H1 (cell line): ENCODE results near the gene CLDN8.

ENCODE experiments used
- CREB1 ChIP-seq: IDR thresholded peaks from 2 replicates; pipeline ENCODE4 v1.6.1; 2012; ENCODE audit warnings: inconsistent platforms
- CTCF ChIP-seq, 3 experiments: IDR thresholded peaks; 1 replicate in 2 of 3; 2 replicates in 1 of 3; pipeline versions ENCODE4 v1.5.1 to v1.6.1; 2011; ENCODE audit warnings: low read length in 3 of 3, mild to moderate bottlenecking in 3 of 3, inconsistent platforms in 2 of 3, low read depth in 1 of 3, moderate library complexity in 1 of 3; ENCODE audit not compliant: insufficient read depth in 1 of 3; ENCODE audit errors: control extremely low read depth in 1 of 3
- EZH2 ChIP-seq: fragments of 200-600 bp; sonication (generic); IDR thresholded peaks from 2 replicates; pipeline ENCODE4 v1.7.1; 2012; ENCODE audit warnings: low read depth, mild to moderate bottlenecking, moderate library complexity, low read length, inconsistent platforms; ENCODE audit not compliant: severe bottlenecking
- HDAC2 ChIP-seq, 2 experiments: fragments of 300-600 bp in 1 of 2; sonication (generic) in 1 of 2; IDR thresholded peaks; 2 replicates each; pipeline ENCODE4 v1.6.1; 2011 to 2012; ENCODE audit warnings: low read depth in 2 of 2, low read length in 2 of 2, mild to moderate bottlenecking in 2 of 2, moderate library complexity in 2 of 2, borderline replicate concordance in 1 of 2, inconsistent platforms in 1 of 2
- KDM1A ChIP-seq: fragments of 200-600, 300-600 bp; sonication (generic); IDR thresholded peaks from 2 replicates; pipeline ENCODE4 v1.7.1; 2016; ENCODE audit warnings: mild to moderate bottlenecking, low read length, borderline replicate concordance
- POLR2A ChIP-seq, 2 experiments: IDR thresholded peaks; 1 replicate in 1 of 2; 2 replicates in 1 of 2; pipeline ENCODE4 v1.6.1; 2011; ENCODE audit warnings: low read depth in 2 of 2, low read length in 2 of 2, mild to moderate bottlenecking in 2 of 2; ENCODE audit errors: control extremely low read depth in 1 of 2
- POLR2AphosphoS5 ChIP-seq: IDR thresholded peaks from 2 replicates; pipeline ENCODE4 v1.6.1; 2011; ENCODE audit warnings: low read depth, low read length
- RNF2 ChIP-seq: fragments of 200-900, 300-1000 bp; sonication (generic); IDR thresholded peaks from 2 replicates; pipeline ENCODE4 v1.7.1; 2016; ENCODE audit warnings: borderline replicate concordance, low read depth, mild to moderate bottlenecking, antibody characterized with exemption, low read length; ENCODE audit not compliant: poor library complexity, severe bottlenecking; ENCODE audit errors: missing control alignments
- SAP30 ChIP-seq: fragments of 300-600 bp; sonication (generic); IDR thresholded peaks from 2 replicates; pipeline ENCODE4 v1.7.1; 2012; ENCODE audit warnings: low read length, moderate library complexity, mild to moderate bottlenecking, inconsistent platforms; ENCODE audit not compliant: insufficient read depth, insufficient replicate concordance
- TAF1 ChIP-seq: IDR thresholded peaks from 2 replicates; pipeline ENCODE4 v1.6.1; 2011; ENCODE audit warnings: mild to moderate bottlenecking, low read depth, low read length
- TBP ChIP-seq: IDR thresholded peaks from 2 replicates; pipeline ENCODE4 v1.6.1; 2011; ENCODE audit warnings: low read depth, low read length, improper control_type of control experiment
- ZNF274 ChIP-seq: IDR thresholded peaks from 2 replicates; pipeline ENCODE4 v1.7.0; 2012; ENCODE audit warnings: low read length, borderline replicate concordance; ENCODE audit errors: extremely low read depth

GRCh38 chr21:30168086-30168485 is 47.8 kb downstream of the CLDN8 start:
- no peak for TF ChIP-seq CTCF (IDR thresholded peaks at IDR 0.05; ENCODE audit: control extremely low read depth in 1 of 3, insufficient read depth in 1 of 3, low read depth in 1 of 3, low read length in 3 of 3)
- TF ChIP-seq CREB1: no peak
- TF ChIP-seq KDM1A: no peak
- no peak for TF ChIP-seq POLR2A (IDR thresholded peaks at IDR 0.05; ENCODE audit: control extremely low read depth in 1 of 2, low read depth in 2 of 2, low read length in 2 of 2)
- no peak for TF ChIP-seq RNF2
- TF ChIP-seq ZNF274: no peak
- no peak for TF ChIP-seq SAP30
- TF ChIP-seq TAF1: no peak
- no peak for TF ChIP-seq TBP
- no peak for TF ChIP-seq HDAC2 (IDR thresholded peaks at IDR 0.05; ENCODE audit: borderline replicate concordance in 1 of 2, low read depth in 2 of 2, low read length in 2 of 2)
- no peak for TF ChIP-seq EZH2
- TF ChIP-seq POLR2AphosphoS5: no peak
